Lower leg skin (tissue), 4 donors: ENCODE data around the gene LIN7A. TPM values are rescaled to one million over a fixed set of nuclear protein-coding genes. Genes with fewer than 3 reads are reported as not detected.

Source experiments
- DNase-seq, 2 donors: peaks; one replicate each; pipeline ENCODE4 v3.0.0-alpha.2; 2019; ENCODE audit warnings: low spot score in 2 of 2
- H3K4me3 ChIP-seq: fragments of 200-600 bp; sonication (generic); 2 replicates; pipeline ENCODE4 v1.5.1; 2017; ENCODE audit warnings: mild to moderate bottlenecking, low read depth; ENCODE audit not compliant: poor library complexity, severe bottlenecking
- POLR2A ChIP-seq, 2 donors: fragments of 450-650 bp; IDR thresholded peaks; one replicate each; pipeline ENCODE4 v1.6.1; 2016 to 2017; ENCODE audit warnings: antibody characterized with exemption in 2 of 2, mild to moderate bottlenecking in 1 of 2, moderate library complexity in 1 of 2
- WGBS, 2 donors: methylation state at CpG; one replicate each; pipeline ENCODE4 v1.1.5; 2018; 5-methylcytosine and 5-hydroxymethylcytosine counted together
- intact Hi-C: fragments of 100-400 bp; cut with DNase I; formaldehyde crosslinking; loops from one replicate; pipeline ENCODE4 v1.15.0; 2023; ENCODE audit warnings: low total_unique reads
- total RNA-seq, 4 donors: library from RNA; depleted of rRNA; stranded (reverse); fragments of >200 nt; gene quantifications; one replicate each; pipeline ENCODE4 v1.1.0, GENCODE V29; 2016
- TF ChIP-seq, protein P1 (sequence below), 3 donors: fragments of 450-650 bp; IDR thresholded peaks; one replicate each; pipeline ENCODE4 v1.5.1; 2016; ENCODE audit warnings: antibody characterized with exemption in 3 of 3, mild to moderate bottlenecking in 3 of 3, moderate library complexity in 2 of 3

Gene LIN7A
- total RNA-seq, 4 donors from 2014 or later = 0.34 to 3.8 (median 0.64) TPM

DNA sequence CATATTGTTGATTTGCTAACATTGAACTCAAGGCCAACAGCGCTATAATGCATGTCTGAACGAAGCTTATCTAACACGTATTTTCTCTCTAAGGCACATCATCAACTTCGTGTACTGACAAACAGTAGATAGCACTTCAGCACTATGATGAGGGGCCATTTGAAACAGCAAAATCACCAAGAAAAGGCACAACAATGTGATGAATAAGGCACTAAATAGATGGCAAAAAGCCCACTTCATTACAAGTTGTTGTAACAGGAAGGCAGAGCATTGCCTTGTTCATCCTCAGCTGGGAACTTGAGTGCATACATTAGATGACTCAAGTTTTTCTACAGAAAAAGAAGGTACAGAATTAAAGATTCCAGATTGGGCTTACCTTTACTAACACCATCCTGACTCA is 75.2 kb downstream of the LIN7A start:
- WGBS, 2 donors = 68 to 77% methylated on average over 4 of the region's 4 CpGs
- TF ChIP-seq, protein P1, sequence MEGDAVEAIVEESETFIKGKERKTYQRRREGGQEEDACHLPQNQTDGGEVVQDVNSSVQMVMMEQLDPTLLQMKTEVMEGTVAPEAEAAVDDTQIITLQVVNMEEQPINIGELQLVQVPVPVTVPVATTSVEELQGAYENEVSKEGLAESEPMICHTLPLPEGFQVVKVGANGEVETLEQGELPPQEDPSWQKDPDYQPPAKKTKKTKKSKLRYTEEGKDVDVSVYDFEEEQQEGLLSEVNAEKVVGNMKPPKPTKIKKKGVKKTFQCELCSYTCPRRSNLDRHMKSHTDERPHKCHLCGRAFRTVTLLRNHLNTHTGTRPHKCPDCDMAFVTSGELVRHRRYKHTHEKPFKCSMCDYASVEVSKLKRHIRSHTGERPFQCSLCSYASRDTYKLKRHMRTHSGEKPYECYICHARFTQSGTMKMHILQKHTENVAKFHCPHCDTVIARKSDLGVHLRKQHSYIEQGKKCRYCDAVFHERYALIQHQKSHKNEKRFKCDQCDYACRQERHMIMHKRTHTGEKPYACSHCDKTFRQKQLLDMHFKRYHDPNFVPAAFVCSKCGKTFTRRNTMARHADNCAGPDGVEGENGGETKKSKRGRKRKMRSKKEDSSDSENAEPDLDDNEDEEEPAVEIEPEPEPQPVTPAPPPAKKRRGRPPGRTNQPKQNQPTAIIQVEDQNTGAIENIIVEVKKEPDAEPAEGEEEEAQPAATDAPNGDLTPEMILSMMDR (IDR thresholded peaks at IDR 0.05) = no peak
- no peak for TF ChIP-seq POLR2A (IDR thresholded peaks at IDR 0.05)

DNA sequence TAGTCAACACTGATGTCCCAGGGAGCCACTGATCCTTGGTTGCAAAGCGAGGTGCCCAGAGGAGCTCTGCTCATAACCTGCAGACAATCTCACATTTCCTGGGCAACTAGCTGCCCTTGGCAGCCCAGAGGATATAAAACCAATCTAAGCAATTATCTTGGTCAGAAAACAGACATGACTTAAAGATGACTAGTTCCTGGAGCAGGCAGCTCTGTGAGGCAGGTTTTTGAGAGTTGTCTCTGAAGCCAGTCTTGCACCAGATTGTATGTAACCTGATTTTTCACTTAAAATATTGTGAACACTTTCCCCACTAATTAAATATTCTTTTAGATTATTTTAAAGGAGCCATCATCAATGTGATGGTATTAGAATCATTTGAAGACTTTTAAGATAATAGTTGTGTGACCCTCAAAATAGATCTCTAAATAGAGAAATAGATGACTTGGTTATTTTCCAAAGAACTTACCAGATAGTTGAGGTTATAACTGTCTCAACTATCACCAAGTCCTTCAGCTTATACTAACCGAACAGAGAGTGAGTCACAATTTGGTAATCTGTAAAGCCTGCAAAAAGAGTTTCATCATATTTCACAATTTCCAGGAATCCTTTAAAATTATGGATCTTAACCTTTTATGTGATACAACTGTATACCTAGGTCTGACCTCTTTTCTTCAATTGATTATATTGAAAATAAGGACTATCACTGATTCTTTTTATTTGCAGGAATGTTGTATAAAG is 75.9 kb downstream of the LIN7A start:
- H3K4me3 ChIP-seq = no peak overlapping the region
- 60 to 63% methylated on average over 2 of the region's 2 CpGs for WGBS, 2 donors
- DNase-seq = no peak
- TF ChIP-seq, protein P1 (IDR thresholded peaks at IDR 0.05) = no peak
- TF ChIP-seq POLR2A (IDR thresholded peaks at IDR 0.05) = no peak
- intact Hi-C loops = no loop called here

More for the DNA sequence above, 75.2 kb downstream of the LIN7A start:
- H3K4me3 ChIP-seq = no peak overlapping the region
- DNase-seq = no peak
- intact Hi-C loops = no loop called here

DNA sequence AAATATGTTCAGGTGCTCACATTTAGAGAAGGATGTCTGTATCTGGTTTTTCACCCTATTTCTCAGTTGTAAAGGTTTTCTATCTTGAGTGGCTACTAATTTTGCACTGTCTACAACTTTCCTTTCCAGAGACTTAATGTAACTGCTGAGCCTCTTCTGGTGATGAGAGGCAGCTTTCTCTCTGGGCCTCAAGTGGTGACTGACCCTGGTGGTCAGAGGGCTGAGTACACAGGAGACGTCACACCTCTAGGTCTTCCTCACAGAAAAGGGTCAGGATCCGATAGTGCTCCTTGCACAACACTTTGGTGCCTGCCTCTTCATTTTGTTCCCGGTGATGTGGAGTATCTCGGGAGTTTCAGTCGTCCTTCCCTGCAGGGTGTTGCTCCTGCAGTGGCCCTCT is 76.8 kb downstream of the LIN7A start:
- no peak for DNase-seq
- 89 to 94% methylated on average over 5 of the region's 5 CpGs for WGBS, 2 donors
- intact Hi-C loops = no loop called here
- no peak for TF ChIP-seq POLR2A (IDR thresholded peaks at IDR 0.05)
- TF ChIP-seq, protein P1 (IDR thresholded peaks at IDR 0.05) = no peak
- no peak overlapping the region for H3K4me3 ChIP-seq

DNA sequence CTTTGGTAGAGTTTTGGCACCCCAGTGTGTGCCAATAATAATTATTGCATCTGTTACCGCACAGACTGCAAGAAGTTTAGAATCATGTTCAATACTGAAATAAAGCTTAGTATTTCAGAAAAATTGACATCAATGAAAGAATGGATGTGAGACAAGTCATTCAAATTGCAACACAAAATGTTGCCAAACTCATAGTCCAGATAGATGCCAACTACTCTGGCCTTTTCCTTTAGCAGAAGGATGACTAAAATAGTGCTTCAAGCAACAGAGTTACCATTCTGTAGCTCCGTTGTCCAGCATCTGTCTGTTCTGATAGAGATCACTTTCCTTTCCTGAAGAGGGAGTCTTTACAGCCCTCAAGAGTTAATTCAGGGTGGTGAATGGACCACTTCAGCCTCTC is 77.5 kb downstream of the LIN7A start:
- intact Hi-C loops = no loop called here
- WGBS, 2 donors = 74 to 75% methylated on average over 2 of the region's 2 CpGs
- DNase-seq = no peak
- TF ChIP-seq POLR2A (IDR thresholded peaks at IDR 0.05) = no peak
- TF ChIP-seq, protein P1 (IDR thresholded peaks at IDR 0.05) = no peak
- no peak overlapping the region for H3K4me3 ChIP-seq

DNA sequence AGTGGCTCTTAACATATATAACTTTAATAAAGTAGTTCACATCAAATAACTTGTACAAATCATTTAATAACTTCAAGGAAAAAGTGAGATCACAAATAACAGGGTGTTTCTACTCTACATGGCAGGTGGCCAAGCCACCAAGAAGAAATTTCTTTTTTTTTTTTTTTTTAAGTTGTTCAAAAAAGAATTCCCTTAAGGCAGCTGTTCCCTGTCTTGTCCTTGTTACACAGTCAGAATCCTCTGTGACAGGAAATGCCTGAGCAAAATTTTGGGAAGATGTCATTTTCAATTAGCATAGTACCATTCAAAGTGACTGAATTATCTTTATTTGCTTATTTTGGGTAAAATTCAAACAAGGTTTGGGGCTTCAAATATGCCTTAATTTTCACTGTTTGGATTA is 79.4 kb downstream of the LIN7A start:
- TF ChIP-seq POLR2A (IDR thresholded peaks at IDR 0.05) = no peak
- TF ChIP-seq, protein P1 (IDR thresholded peaks at IDR 0.05) = no peak
- DNase-seq = no peak
- intact Hi-C loops = no loop called here
- no peak overlapping the region for H3K4me3 ChIP-seq

DNA sequence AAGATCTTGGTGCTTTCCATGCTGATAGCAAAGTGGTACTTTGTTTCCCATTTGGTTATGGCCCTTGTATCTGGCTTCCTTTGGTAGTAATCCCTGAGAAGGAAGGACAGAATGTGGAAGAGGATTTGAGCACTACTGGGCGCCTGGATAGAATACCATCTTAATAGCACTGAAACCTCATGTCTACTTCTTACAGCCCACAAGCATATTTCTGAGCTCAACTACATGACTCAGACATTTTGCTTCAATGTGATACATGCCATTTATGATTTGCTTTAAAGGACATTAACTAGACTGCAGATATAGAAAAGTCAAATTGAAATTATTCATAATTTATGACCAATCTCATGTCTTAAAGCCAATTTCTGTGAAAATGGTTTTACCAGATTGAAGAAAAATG is 80.4 kb downstream of the LIN7A start:
- no peak overlapping the region for H3K4me3 ChIP-seq
- DNase-seq = no peak
- WGBS, 2 donors = 86 to 88% methylated on average over 1 of the region's 1 CpG
- intact Hi-C loops = no loop called here
- TF ChIP-seq POLR2A (IDR thresholded peaks at IDR 0.05) = no peak
- TF ChIP-seq, protein P1 (IDR thresholded peaks at IDR 0.05) = no peak
